Measurements from ENCODE around the gene KCNAB1. TPM values are rescaled to one million over a fixed set of nuclear protein-coding genes. Genes with fewer than 3 reads are reported as not detected.

The KCNAB1 gene
- total RNA-seq, 1 experiment from 2014 or later: not detected

DNA sequence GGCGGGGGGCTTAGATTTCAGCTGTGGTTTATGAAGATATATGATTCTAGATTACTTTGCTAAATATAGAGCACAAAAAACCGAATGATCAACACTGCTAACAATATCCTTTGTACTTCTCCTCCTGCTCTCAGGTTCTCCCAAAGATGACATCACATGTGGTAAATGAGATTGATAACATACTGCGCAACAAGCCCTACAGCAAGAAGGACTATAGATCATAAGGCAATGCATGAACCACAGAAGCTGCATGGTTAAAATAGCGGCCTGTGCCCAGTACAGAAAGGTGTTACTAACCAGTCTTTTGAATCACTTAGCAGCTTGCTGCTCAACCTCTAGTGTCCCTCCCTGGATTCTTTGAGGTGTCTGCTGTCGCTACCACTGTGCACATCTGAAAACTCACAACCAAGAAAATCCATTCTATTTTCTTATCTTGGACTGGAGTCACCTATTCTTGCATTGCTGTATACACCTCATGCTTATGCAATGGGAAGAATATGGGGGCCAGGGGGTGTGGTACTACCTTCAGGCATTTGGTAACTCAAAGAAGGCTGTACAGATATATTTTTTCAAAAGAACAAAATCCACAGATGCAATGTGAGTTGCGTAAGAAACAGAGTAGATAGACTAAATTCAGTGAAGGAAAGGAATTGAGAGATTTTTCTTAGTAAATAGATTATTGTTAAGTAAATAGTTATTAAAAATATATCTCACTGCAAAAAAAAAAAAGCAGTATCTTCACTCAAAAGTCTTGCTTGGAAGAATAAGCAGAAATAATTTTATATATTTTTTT is 416.3 kb downstream of the KCNAB1 start:
- Histone ChIP-seq H3K9me2 (ENCODE audit: insufficient read depth) (no peaks in the 10 kb centered on the region), H3K4me2 (ENCODE audit: low read length) (no peak overlapping the region), H3K79me2 (ENCODE audit: insufficient read depth, low read length) (no peaks in the 10 kb centered on the region), H3K9ac (ENCODE audit: low read length) (no peak overlapping the region), H3K36me3 (ENCODE audit: control insufficient read depth in 1 of 2, insufficient read depth in 2 of 2, low read length in 2 of 2) (peaks cover 9 to 11% of the 10 kb centered on the region in 2 experiments; a peak in 1 of 4 replicates), H3K9me3 (ENCODE audit: control insufficient read depth in 1 of 2, insufficient read depth in 1 of 2, low read depth in 1 of 2, low read length in 2 of 2) (no peaks in the 10 kb centered on the region), H3K4me3 (replicated peaks in 1 of 2; ENCODE audit: low read depth in 1 of 2, low read length in 2 of 2) (no peak overlapping the region), H4K20me1 (ENCODE audit: insufficient read depth) (peaks cover 8% of the 10 kb centered on the region; the same call in 1 of the 2 replicates), H2AFZ (ENCODE audit: low read depth, low read length, poor library complexity, severe bottlenecking) (no peak overlapping the region), H3K4me1 (ENCODE audit: control insufficient read depth in 1 of 2, insufficient read depth in 2 of 2, low read length in 2 of 2) (peaks cover 4 to 15% of the 10 kb centered on the region in 2 experiments; a peak in 2 of 4 replicates), H3K27ac (ENCODE audit: low read depth, low read length) (no peak overlapping the region), H3K27me3 (ENCODE audit: insufficient read depth, low read length) (no peaks in the 10 kb centered on the region)
- CTCF ChIA-PET: no interaction called here
- no TSS peak for BruUV-seq (replicated peaks)
- TF ChIP-seq FOSL1 (IDR thresholded peaks at IDR 0.05; ENCODE audit: low read depth): no peak
- TF ChIP-seq SRF (IDR thresholded peaks at IDR 0.05; ENCODE audit: low read depth): no peak
- TF ChIP-seq CBX3 (IDR thresholded peaks at IDR 0.05; ENCODE audit: low read depth): no peak
- no peak for TF ChIP-seq EZH2 (IDR thresholded peaks at IDR 0.05)
- TF ChIP-seq TCF7L2 (IDR thresholded peaks at IDR 0.05; ENCODE audit: borderline replicate concordance, extremely low read depth, insufficient read depth, insufficient read length): no peak
- no peak for TF ChIP-seq YY1 (IDR thresholded peaks at IDR 0.05; ENCODE audit: extremely low read depth, insufficient replicate concordance, low read depth, low read length)
- TF ChIP-seq SIN3A (IDR thresholded peaks at IDR 0.05; ENCODE audit: low read depth): no peak
- no peak for TF ChIP-seq ZNF274 (IDR thresholded peaks at IDR 0.05; ENCODE audit: low read depth, low read length)
- no peak for TF ChIP-seq ZFX (IDR thresholded peaks at IDR 0.05)
- TF ChIP-seq, protein P1, sequence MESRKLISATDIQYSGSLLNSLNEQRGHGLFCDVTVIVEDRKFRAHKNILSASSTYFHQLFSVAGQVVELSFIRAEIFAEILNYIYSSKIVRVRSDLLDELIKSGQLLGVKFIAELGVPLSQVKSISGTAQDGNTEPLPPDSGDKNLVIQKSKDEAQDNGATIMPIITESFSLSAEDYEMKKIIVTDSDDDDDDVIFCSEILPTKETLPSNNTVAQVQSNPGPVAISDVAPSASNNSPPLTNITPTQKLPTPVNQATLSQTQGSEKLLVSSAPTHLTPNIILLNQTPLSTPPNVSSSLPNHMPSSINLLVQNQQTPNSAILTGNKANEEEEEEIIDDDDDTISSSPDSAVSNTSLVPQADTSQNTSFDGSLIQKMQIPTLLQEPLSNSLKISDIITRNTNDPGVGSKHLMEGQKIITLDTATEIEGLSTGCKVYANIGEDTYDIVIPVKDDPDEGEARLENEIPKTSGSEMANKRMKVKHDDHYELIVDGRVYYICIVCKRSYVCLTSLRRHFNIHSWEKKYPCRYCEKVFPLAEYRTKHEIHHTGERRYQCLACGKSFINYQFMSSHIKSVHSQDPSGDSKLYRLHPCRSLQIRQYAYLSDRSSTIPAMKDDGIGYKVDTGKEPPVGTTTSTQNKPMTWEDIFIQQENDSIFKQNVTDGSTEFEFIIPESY (IDR thresholded peaks at IDR 0.05; ENCODE audit: extremely low read depth, insufficient replicate concordance, low read length): no peak
- TF ChIP-seq, protein P2, sequence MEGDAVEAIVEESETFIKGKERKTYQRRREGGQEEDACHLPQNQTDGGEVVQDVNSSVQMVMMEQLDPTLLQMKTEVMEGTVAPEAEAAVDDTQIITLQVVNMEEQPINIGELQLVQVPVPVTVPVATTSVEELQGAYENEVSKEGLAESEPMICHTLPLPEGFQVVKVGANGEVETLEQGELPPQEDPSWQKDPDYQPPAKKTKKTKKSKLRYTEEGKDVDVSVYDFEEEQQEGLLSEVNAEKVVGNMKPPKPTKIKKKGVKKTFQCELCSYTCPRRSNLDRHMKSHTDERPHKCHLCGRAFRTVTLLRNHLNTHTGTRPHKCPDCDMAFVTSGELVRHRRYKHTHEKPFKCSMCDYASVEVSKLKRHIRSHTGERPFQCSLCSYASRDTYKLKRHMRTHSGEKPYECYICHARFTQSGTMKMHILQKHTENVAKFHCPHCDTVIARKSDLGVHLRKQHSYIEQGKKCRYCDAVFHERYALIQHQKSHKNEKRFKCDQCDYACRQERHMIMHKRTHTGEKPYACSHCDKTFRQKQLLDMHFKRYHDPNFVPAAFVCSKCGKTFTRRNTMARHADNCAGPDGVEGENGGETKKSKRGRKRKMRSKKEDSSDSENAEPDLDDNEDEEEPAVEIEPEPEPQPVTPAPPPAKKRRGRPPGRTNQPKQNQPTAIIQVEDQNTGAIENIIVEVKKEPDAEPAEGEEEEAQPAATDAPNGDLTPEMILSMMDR (IDR thresholded peaks at IDR 0.05 in 2 of 3, conservative IDR thresholded peaks at IDR 0.05 in 1 of 3; ENCODE audit: borderline replicate concordance in 1 of 3, insufficient read depth in 1 of 3, low read depth in 2 of 3, low read length in 2 of 3): no peak
- TF ChIP-seq SP1 (IDR thresholded peaks at IDR 0.05; ENCODE audit: low read depth): no peak
- TF ChIP-seq JUND (IDR thresholded peaks at IDR 0.05): no peak
- TF ChIP-seq, protein P3, sequence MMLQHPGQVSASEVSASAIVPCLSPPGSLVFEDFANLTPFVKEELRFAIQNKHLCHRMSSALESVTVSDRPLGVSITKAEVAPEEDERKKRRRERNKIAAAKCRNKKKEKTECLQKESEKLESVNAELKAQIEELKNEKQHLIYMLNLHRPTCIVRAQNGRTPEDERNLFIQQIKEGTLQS (IDR thresholded peaks at IDR 0.05): no peak
- TF ChIP-seq ELF1 (IDR thresholded peaks at IDR 0.05; ENCODE audit: borderline replicate concordance, low read depth): no peak
- DNase-seq (ENCODE audit: low read depth, low spot score) (no peak), ATAC-seq (no peak)
- RAD21 ChIA-PET (ENCODE audit: low non-redundant PET in 1 of 2, low total read pairs in 2 of 2, uncharacterized antibody in 2 of 2, unreplicated experiment in 2 of 2): no interaction called here
- POLR2A ChIA-PET: no interaction called here
- intact Hi-C loops (cut with micrococcal nuclease): no loop called here

Data from HCT116 (cell line).